NT2/D1 (cell line): ENCODE data around the gene RINT1.

Experiments used
- SUZ12 ChIP-seq: IDR thresholded peaks from 2 replicates; pipeline ENCODE4 v1.6.1; 2011; ENCODE audit not compliant: insufficient read length, insufficient read depth; ENCODE audit errors: extremely low read depth
- YY1 ChIP-seq: IDR thresholded peaks from 2 replicates; pipeline ENCODE4 v1.6.1; 2011; ENCODE audit not compliant: insufficient read length, insufficient read depth
- ZNF274 ChIP-seq: IDR thresholded peaks from 2 replicates; pipeline ENCODE4 v1.6.1; 2011; ENCODE audit warnings: mild to moderate bottlenecking, low read depth, low read length

- TF ChIP-seq YY1 (no peak), SUZ12 (no peak), ZNF274 (no peak)
Observed at GRCh38 chr7:105585850-105586500, 54.0 kb downstream of the RINT1 start.
